Vagina (tissue), 2 donors: Measurements from ENCODE around the gene ESRRA.

Experiments used
- CTCF ChIP-seq, 3 experiments: fragments of 450-650 bp in 2 of 3; fragments of 200-600 bp in 1 of 3; sonication (generic) in 1 of 3; IDR thresholded peaks; one replicate each; pipeline ENCODE4 v1.5.1; 2017 to 2019; ENCODE audit warnings: antibody characterized with exemption in 3 of 3, mild to moderate bottlenecking in 2 of 3, moderate library complexity in 2 of 3
- POLR2AphosphoS5 ChIP-seq, 2 donors: sonication (generic); formaldehyde crosslinking; IDR thresholded peaks; one replicate each; pipeline ENCODE4 v1.9.0; 2017; ENCODE audit warnings: antibody characterized with exemption in 2 of 2, mild to moderate bottlenecking in 2 of 2, low read depth in 1 of 2; ENCODE audit not compliant: insufficient read depth in 1 of 2

- TF ChIP-seq CTCF (IDR thresholded peaks at IDR 0.05) (no peak), POLR2AphosphoS5 (IDR thresholded peaks at IDR 0.05; ENCODE audit: insufficient read depth in 1 of 2, low read depth in 1 of 2) (no peak)
Observed at GRCh38 chr11:64343767-64344559, 38.6 kb downstream of the ESRRA start.
